Hepatocyte (in vitro differentiated cells): Measurements from ENCODE around the gene ETHE1. TPM values are rescaled to one million over a fixed set of nuclear protein-coding genes. Genes with fewer than 3 reads are reported as not detected.

Source experiments
- DNase-seq: peaks from one replicate; pipeline ENCODE4 v3.0.0-alpha.2; 2016; ENCODE audit warnings: low spot score
- H2AFZ ChIP-seq: fragments of 200-600 bp; sonication (generic); 2 replicates; pipeline ENCODE4 v1.6.0; 2016; ENCODE audit warnings: antibody characterized with exemption, mild to moderate bottlenecking
- H3K27ac ChIP-seq: fragments of 200-600 bp; sonication (generic); 2 replicates; pipeline ENCODE4 v1.5.1; 2016; ENCODE audit warnings: mild to moderate bottlenecking
- H3K27me3 ChIP-seq: fragments of 200-600 bp; sonication (generic); 2 replicates; pipeline ENCODE4 v1.6.1; 2016
- H3K36me3 ChIP-seq: fragments of 200-600 bp; sonication (generic); replicated peaks from 2 replicates; pipeline ENCODE4 v1.5.1; 2016; ENCODE audit warnings: low read depth; ENCODE audit not compliant: insufficient read depth
- H3K4me1 ChIP-seq: fragments of 200-600 bp; sonication (generic); 2 replicates; pipeline ENCODE4 v1.5.1; 2016; ENCODE audit warnings: mild to moderate bottlenecking, moderate library complexity; ENCODE audit not compliant: insufficient read depth
- H3K4me2 ChIP-seq: fragments of 200-600 bp; sonication (generic); 2 replicates; pipeline ENCODE4 v1.6.0; 2016
- H3K4me3 ChIP-seq: fragments of 200-600 bp; sonication (generic); 2 replicates; pipeline ENCODE4 v1.5.1; 2016; ENCODE audit warnings: mild to moderate bottlenecking
- H3K79me2 ChIP-seq: fragments of 200-600 bp; sonication (generic); 2 replicates; pipeline ENCODE4 v1.6.0; 2017; ENCODE audit warnings: mild to moderate bottlenecking
- H3K9me2 ChIP-seq: fragments of 200-600 bp; sonication (generic); replicated peaks from 2 replicates; pipeline ENCODE4 v1.6.0; 2017; ENCODE audit warnings: mild to moderate bottlenecking; ENCODE audit not compliant: insufficient read depth
- H3K9me3 ChIP-seq: fragments of 200-600 bp; sonication (generic); 2 replicates; pipeline ENCODE4 v1.5.1; 2016; ENCODE audit warnings: low read depth, mild to moderate bottlenecking
- H4K20me1 ChIP-seq: fragments of 200-600 bp; sonication (generic); 2 replicates; pipeline ENCODE4 v1.6.0; 2016; ENCODE audit warnings: mild to moderate bottlenecking; ENCODE audit not compliant: insufficient read depth, poor library complexity, severe bottlenecking
- EZH2 ChIP-seq: fragments of 200-600 bp; sonication (generic); IDR thresholded peaks from 2 replicates; pipeline ENCODE4 v1.6.1; 2016; ENCODE audit warnings: antibody characterized with exemption, mild to moderate bottlenecking, borderline replicate concordance
- EZH2phosphoT487 ChIP-seq: fragments of 200-600 bp; sonication (generic); IDR thresholded peaks from one replicate; pipeline ENCODE4 v1.6.1; 2018; ENCODE audit warnings: antibody characterized with exemption, mild to moderate bottlenecking, low read depth, moderate library complexity; ENCODE audit not compliant: unreplicated experiment, severe bottlenecking
- WGBS: methylation state at CpG from one replicate; pipeline ENCODE4 v1.1.6; 2016; ENCODE audit warnings: low lambda C conversion rate; ENCODE audit errors: missing lambda C conversion rate; 5-methylcytosine and 5-hydroxymethylcytosine counted together
- polyA plus RNA-seq: library from polyadenylated mRNA; unstranded; fragments of >200 nt; fragmentation: Nextera tagmentation; extraction: Ambion mirVana; gene quantifications from 2 replicates; pipeline ENCODE4 v1.2.1, GENCODE V29; 2016
- total RNA-seq: library from RNA; depleted of rRNA; stranded (reverse); fragments of >200 nt; gene quantifications from 2 replicates; pipeline ENCODE4 v1.2.3, GENCODE V29; 2014
- TF ChIP-seq, protein P1 (sequence below): fragments of 200-600 bp; sonication (generic); IDR thresholded peaks from 2 replicates; pipeline ENCODE4 v1.5.1; 2016; ENCODE audit warnings: antibody characterized with exemption, mild to moderate bottlenecking; ENCODE audit not compliant: poor library complexity

ETHE1 gene
- total and polyA plus RNA-seq, 2 experiments from 2014 or later, result 42.1 to 65.1 TPM

DNA sequence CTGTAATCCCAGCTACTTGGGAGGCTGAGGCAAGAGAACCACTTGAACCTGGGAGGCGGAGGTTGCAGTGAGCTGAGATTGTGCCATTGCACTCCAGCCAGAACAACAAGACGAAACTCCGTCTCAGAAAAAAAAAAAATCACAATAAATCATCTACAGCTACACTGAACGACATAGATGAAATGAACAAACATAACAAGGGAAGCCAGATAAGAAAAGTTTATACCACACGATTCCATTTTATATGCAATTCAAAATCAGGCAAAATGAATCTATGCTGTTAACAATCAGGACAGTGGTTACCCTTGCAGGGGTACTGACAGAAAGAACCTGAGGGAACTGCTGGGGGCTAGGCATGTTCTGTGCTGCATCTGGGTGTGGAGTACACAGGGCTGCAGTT lies 42.7 kb upstream of the ETHE1 start:
- 94% methylated on average over 5 of the region's 5 CpGs for WGBS
- no peaks in the 10 kb centered on the region for H3K27me3 ChIP-seq

DNA sequence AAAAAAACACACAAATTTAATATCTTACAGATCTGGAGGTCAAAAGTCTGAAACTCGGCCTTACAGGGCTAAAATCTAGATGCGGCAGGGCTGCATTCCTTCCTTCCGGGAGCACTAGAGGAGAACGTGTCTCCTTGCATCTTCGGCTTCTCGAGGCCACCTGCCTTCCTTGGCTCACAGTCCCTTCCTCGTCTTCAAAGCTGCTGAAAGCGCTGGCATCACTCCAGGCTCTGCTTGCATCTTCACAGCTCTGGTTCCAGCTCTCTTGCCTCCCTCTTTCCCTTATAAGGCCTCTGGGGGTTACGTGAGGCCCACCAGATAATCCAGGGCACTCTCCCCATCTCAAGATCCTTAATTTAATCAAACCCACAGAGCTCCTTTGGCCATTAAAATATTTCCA lies 37.8 kb upstream of the ETHE1 start:
- H4K20me1 ChIP-seq, result no peaks in the 10 kb centered on the region
- no peak overlapping the region for H2AFZ ChIP-seq
- no peak for TF ChIP-seq EZH2phosphoT487
- TF ChIP-seq EZH2, result no peak
- TF ChIP-seq, protein P1, sequence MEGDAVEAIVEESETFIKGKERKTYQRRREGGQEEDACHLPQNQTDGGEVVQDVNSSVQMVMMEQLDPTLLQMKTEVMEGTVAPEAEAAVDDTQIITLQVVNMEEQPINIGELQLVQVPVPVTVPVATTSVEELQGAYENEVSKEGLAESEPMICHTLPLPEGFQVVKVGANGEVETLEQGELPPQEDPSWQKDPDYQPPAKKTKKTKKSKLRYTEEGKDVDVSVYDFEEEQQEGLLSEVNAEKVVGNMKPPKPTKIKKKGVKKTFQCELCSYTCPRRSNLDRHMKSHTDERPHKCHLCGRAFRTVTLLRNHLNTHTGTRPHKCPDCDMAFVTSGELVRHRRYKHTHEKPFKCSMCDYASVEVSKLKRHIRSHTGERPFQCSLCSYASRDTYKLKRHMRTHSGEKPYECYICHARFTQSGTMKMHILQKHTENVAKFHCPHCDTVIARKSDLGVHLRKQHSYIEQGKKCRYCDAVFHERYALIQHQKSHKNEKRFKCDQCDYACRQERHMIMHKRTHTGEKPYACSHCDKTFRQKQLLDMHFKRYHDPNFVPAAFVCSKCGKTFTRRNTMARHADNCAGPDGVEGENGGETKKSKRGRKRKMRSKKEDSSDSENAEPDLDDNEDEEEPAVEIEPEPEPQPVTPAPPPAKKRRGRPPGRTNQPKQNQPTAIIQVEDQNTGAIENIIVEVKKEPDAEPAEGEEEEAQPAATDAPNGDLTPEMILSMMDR, result no peak
- H3K27me3 ChIP-seq, result no peaks in the 10 kb centered on the region
- WGBS, result 94% methylated on average over 9 of the region's 9 CpGs
- H3K79me2 ChIP-seq, result peaks cover 24% of the 10 kb centered on the region
- H3K4me1 ChIP-seq, result no peaks in the 10 kb centered on the region
- H3K4me3 ChIP-seq, result no peak overlapping the region
- DNase-seq, result no peak
- H3K4me2 ChIP-seq, result no peak overlapping the region
- no peaks in the 10 kb centered on the region for H3K9me2 ChIP-seq
- no peaks in the 10 kb centered on the region for H3K36me3 ChIP-seq
- H3K9me3 ChIP-seq, result no peaks in the 10 kb centered on the region
- H3K27ac ChIP-seq, result no peak overlapping the region

More for the DNA sequence above, 42.7 kb upstream of the ETHE1 start:
- no peak for TF ChIP-seq EZH2
- TF ChIP-seq, protein P1, result no peak
- no peak for TF ChIP-seq EZH2phosphoT487
- Histone ChIP-seq H3K4me3 (no peak overlapping the region), H3K4me2 (no peak overlapping the region), H3K36me3 (no peaks in the 10 kb centered on the region), H3K4me1 (peaks cover 6% of the 10 kb centered on the region), H3K9me3 (no peaks in the 10 kb centered on the region), H3K9me2 (no peaks in the 10 kb centered on the region), H2AFZ (no peak overlapping the region), H3K27ac (no peak overlapping the region), H3K79me2 (peaks cover 57% of the 10 kb centered on the region), H4K20me1 (no peaks in the 10 kb centered on the region)
- no peak for DNase-seq

DNA sequence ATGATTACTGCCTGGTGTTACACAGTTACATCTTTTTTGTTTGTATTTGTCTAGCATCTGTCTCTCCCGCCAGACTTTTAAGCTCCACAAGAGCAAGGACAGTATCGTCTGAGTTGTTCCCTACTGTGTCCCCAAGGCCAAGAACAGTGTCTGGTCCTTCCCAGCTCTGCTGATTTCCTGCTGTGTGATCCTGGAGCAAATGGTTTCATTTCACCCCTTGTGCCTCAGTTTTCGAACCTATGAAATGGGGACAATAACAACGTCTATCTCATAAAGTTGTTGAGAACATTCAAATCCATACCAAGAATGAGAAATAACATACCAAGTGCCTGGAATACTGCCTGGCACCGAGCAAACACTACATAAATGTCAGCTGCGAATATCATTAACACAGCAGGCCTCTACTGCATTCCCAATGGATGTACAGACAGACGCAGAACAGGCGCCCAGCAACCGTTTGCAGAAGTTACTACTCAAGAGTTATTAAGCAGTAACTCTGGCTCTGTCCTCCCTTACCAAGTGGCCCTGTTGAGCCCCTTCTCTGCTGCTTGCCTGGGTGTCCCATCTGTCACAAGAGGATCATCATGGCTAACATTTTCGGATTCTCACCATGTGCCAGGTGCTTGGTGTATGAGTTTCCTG lies 36.9 kb upstream of the ETHE1 start:
- no peaks in the 10 kb centered on the region for H3K4me1 ChIP-seq
- no peak overlapping the region for H3K4me2 ChIP-seq
- no peak overlapping the region for H2AFZ ChIP-seq
- no peaks in the 10 kb centered on the region for H3K9me3 ChIP-seq
- no peaks in the 10 kb centered on the region for H4K20me1 ChIP-seq
- TF ChIP-seq EZH2phosphoT487, result no peak
- TF ChIP-seq, protein P1, result no peak
- TF ChIP-seq EZH2, result no peak
- peaks cover 20% of the 10 kb centered on the region for H3K79me2 ChIP-seq
- H3K4me3 ChIP-seq, result no peak overlapping the region
- H3K9me2 ChIP-seq, result no peaks in the 10 kb centered on the region
- no peak overlapping the region for H3K27ac ChIP-seq
- no peaks in the 10 kb centered on the region for H3K36me3 ChIP-seq
- no peaks in the 10 kb centered on the region for H3K27me3 ChIP-seq
- no peak for DNase-seq
- 90% methylated on average over 10 of the region's 10 CpGs for WGBS
